T-helper 17 cell (primary cell): Measurements from ENCODE around the gene FAM110D. TPM values are rescaled to one million over a fixed set of nuclear protein-coding genes. Genes with fewer than 3 reads are reported as not detected.
A peak's percentile ranks its signal among the peaks of the same experiment; 100 is the strongest.

ENCODE experiments used
- ATAC-seq: fragments of 150-1000 bp; cut with Tn5 transposase; 2 replicates; pipeline ENCODE4 v1.10.0; 2021; ENCODE audit warnings: mild to moderate bottlenecking, moderate library complexity
- DNase-seq, 3 donors: peaks; one replicate each; pipeline versions ENCODE4 v3.0.0 to v3.0.0-alpha.2; 2020 to 2021
- H3K9me3 ChIP-seq: one replicate; pipeline ENCODE4 v1.7.0; 2013; ENCODE audit warnings: low read length, mild to moderate bottlenecking; ENCODE audit not compliant: control insufficient read depth, poor library complexity, severe bottlenecking
- H3K27ac Mint-ChIP-seq: one replicate; pipeline ENCODE4 v1.8.0; 2022; ENCODE audit warnings: mild to moderate bottlenecking, moderate library complexity, mixed read lengths
- H3K27me3 Mint-ChIP-seq: one replicate; pipeline ENCODE4 v1.8.0; 2022; ENCODE audit warnings: mixed read lengths
- H3K36me3 Mint-ChIP-seq: one replicate; pipeline ENCODE4 v1.8.0; 2022; ENCODE audit warnings: low read depth, mixed read lengths
- H3K4me1 Mint-ChIP-seq: one replicate; pipeline ENCODE4 v1.8.0; 2022; ENCODE audit warnings: mild to moderate bottlenecking, mixed read lengths
- H3K4me3 Mint-ChIP-seq: one replicate; pipeline ENCODE4 v1.8.0; 2022; ENCODE audit warnings: mild to moderate bottlenecking, moderate library complexity, mixed read lengths
- total RNA-seq, 4 donors: library from RNA in 2 of 4; stranded (reverse) in 2 of 4; gene quantifications; one replicate each; pipeline ENCODE4 v1.2.3 and lab custom pipeline; 2022 to 2026

The FAM110D gene
- total RNA-seq (not detected), total RNA-seq (lab: John Stamatoyannopoulos, UW) (0 reads per million in 2 donors)

DNA sequence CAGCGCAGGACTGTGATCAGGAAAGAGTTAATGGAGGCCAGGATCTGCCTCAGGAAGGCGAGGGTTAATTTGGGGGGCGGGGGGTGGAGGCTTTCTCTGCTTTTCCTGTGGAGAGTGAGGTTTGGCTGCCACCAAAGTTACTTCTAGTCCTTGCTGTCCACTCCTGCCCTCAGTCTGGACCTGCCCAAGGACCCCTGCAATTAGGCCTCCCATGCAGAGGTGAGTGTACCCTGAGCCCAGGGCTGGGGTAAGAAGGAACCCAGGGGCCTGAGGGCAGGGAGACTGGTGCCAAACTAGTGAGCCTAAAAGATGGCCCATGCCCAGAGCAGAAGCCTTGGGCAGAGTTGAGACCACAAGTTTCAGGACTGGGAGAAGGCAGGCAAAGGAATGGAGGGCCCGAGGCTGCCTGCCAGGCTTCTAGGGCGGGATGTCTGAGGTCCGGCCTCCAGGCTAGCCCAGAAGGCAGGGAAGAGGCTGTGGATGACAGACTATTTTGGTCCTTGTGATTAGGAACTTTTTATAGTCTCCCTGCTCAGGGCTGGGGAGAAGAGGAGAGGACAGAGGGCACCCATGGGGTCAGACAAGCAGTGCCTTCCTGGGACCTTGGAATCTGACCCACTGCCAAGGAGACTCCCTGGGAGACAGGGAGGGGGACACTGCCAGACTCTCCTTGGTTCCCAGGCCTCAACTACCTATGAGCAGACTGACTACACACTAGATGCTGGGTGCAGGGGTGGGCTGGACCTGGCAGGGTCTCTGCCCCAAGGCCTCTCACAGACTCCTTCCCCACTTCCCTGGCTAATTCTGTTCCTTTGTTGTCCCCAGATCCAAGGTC is at the start of gene FAM110D:
Gene FAM110D, plus strand, starts transcription at position 172 of the 835 bp plus-strand sequence. CDS start 2,213 bp downstream, outside the sequence.
- ATAC-seq (no peak), DNase-seq (no peak)
- Mint-ChIP-seq H3K36me3 (no peaks in the 10 kb centered on the region), H3K27ac (no peak within 1 kb of the TSS), H3K27me3 (peaks cover 50% of the 10 kb centered on the region), H3K4me1 (peaks cover 9% of the 10 kb centered on the region), H3K4me3 (no peak within 1 kb of the TSS)
- H3K9me3 ChIP-seq: no peaks in the 10 kb centered on the region

DNA sequence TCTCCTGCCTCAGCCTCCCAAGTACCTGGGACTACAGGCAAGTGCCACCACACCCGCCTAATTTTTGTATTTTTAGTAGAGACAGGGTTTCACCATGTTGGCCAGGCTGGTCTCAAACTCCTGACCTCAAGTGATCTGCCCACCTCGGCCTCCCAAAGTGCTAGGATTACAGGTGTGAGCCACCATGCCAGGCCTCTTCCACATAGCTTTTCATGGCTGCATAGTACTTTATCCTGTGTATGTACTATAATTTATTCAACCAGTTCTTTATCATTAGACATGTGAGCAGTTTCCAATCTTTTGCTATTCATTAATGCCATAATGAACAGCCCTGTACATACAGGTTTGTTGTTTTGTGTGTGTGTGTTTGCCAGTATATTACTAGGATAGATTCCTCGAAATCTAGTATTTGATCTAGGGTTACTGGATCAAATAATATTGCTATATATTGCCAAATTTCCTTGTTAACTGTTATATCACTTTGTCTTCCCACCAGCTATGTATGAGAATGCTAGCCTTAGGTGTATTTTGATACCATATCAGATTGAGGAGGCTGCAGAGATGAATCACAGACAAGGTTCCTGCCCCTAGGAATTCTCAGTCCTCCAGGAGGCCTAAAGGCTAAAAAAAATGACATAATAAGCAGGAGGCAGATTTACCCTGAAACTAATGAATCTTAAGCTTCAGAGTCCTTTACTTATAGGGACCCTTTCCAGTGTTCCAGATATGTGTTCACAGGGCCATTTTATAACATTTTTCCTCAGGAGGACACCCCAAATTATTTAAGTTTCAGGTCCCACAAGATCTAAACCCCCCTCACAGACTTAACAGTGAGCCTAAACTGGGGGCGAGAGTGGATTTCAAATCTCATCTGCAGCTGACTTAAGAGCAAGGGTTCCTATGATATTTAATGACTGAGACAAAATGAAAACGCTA is 49.4 kb upstream of the FAM110D start:
- no peaks in the 10 kb centered on the region for H3K9me3 ChIP-seq
- no peak for ATAC-seq
- Mint-ChIP-seq H3K36me3 (peaks cover 4% of the 10 kb centered on the region), H3K27ac (peak overlapping the region; percentile 83), H3K4me3 (peak overlapping the region; percentile 94), H3K27me3 (no peaks in the 10 kb centered on the region), H3K4me1 (peaks cover 21% of the 10 kb centered on the region)
- DNase-seq: no peak

GRCh38 chr1:26110731-26111529 is 47.9 kb upstream of the FAM110D start:
- Mint-ChIP-seq H3K4me3 (peak overlapping the region; percentile 94), H3K36me3 (peaks cover 4% of the 10 kb centered on the region), H3K4me1 (peaks cover 18% of the 10 kb centered on the region), H3K27ac (peak overlapping the region; percentile 83), H3K27me3 (no peaks in the 10 kb centered on the region)
- ATAC-seq (peak; percentile 70), DNase-seq (peak; percentile 68 to 75 (median 70))
- no peaks in the 10 kb centered on the region for H3K9me3 ChIP-seq

DNA sequence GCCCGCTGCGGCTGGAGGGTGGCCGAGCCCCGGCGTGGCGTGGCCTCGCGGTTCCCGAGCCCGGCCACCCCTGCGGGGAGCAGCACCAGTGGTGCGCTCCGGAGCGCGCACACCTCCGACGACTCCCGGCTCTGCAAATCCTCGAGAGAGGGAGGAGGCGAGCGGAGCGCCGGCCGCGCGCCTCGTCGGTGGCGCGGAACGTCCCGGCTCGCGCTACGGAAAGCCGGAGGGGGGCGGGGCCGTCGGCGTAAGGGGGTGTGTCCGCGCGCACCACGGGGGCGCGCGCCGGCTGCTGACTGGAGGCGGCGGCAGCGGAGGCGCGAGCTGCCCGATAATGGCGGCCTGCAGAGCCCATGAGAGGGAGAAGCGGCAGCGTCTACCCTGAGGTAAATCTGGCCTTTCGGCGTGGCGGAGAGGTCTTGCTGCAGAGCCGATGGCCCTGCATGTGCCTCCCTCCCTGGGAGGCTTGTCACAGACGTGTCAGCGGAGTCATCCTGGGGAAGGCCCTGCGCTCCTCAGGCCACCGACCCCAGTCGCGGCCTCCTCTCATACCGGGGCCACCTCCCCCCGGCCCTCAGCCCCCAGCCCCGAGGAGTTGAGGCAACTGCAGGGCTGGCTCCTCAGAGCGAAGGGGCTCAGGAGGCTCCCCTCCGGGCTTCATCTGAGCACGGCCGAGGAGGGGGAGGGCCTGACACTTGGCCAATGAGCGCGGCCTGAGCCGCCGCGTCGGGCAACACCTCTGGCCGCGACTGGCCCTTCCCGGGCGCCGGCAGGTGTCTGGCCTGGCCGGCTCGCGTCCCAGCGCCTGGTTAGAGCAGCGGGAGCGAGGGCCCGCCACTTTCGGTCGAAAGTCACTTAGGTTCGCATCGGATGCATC is 47.1 kb upstream of the FAM110D start, which contains the start of gene PDIK1L:
Gene PDIK1L, plus strand, starts transcription at position 295 of the 877 bp plus-strand sequence. CDS start 2,485 bp downstream, outside the sequence.
- Mint-ChIP-seq H3K27ac (peak within 1 kb of the TSS; percentile 83), H3K36me3 (peaks cover 4% of the 10 kb centered on the region), H3K4me3 (peak within 1 kb of the TSS; percentile 94), H3K27me3 (no peaks in the 10 kb centered on the region), H3K4me1 (peaks cover 18% of the 10 kb centered on the region)
- DNase-seq (peak; percentile 90 to 95 (median 95)), ATAC-seq (peak; percentile 87)
- H3K9me3 ChIP-seq: no peaks in the 10 kb centered on the region

DNA sequence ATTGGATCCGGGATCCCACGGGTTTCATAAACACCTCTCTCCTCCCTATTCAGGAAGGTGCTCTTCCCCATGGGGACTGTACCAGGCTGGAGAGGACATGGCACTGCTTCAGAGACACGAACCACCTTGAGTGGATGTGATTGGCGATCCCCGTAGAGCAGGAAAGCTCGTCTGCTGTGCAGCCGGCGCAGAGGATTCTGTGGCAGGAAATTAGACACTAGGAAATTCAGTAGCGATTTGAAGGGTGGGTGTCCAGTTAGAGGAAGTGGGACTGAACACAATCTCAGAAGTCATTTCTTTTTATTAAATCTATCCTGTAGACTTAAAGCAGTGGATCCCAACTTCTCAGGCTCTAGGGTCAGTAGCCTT is 46.5 kb upstream of the FAM110D start:
- H3K36me3 Mint-ChIP-seq: peaks cover 4% of the 10 kb centered on the region
- H3K4me3 Mint-ChIP-seq: peak overlapping the region; percentile 94
- H3K4me1 Mint-ChIP-seq: peaks cover 18% of the 10 kb centered on the region
- ATAC-seq (no peak), DNase-seq (no peak)
- peak overlapping the region; percentile 83 for H3K27ac Mint-ChIP-seq
- no peaks in the 10 kb centered on the region for H3K27me3 Mint-ChIP-seq
- no peaks in the 10 kb centered on the region for H3K9me3 ChIP-seq

DNA sequence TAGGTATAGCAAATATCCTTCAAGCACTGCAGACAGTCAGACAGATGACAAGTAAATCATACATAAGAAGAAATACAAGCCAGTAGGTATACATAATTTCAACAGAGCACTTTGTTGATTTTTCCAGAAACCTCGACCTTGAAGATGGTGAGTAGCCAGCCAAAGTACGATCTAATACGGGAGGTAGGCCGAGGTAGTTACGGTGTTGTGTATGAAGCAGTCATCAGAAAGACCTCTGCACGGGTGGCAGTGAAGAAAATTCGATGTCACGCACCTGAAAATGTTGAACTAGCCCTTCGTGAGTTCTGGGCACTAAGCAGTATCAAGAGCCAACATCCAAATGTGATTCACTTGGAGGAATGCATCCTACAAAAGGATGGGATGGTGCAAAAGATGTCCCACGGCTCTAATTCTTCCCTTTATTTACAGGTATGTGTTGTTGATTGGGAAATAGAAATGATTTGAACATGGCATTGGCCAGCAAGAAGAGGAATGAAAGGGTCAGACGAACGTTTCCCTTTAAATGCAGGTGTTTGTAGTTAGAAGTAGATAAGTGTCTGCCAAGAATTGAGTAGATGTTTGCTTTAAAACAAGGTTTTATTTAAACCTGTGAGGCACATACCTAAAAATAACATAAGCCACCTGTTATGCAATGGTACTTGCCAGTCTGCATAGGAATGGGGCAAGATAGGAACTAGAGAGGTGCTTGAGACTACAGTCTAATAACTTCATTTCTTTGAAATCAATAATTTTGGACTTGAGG is 44.5 kb upstream of the FAM110D start:
- no peaks in the 10 kb centered on the region for H3K9me3 ChIP-seq
- H3K4me3 Mint-ChIP-seq: peak overlapping the region; percentile 31
- peaks cover 4% of the 10 kb centered on the region for H3K36me3 Mint-ChIP-seq
- peaks cover 18% of the 10 kb centered on the region for H3K4me1 Mint-ChIP-seq
- DNase-seq: no peak
- H3K27ac Mint-ChIP-seq: peak overlapping the region; percentile 37
- no peak for ATAC-seq
- H3K27me3 Mint-ChIP-seq: no peaks in the 10 kb centered on the region

DNA sequence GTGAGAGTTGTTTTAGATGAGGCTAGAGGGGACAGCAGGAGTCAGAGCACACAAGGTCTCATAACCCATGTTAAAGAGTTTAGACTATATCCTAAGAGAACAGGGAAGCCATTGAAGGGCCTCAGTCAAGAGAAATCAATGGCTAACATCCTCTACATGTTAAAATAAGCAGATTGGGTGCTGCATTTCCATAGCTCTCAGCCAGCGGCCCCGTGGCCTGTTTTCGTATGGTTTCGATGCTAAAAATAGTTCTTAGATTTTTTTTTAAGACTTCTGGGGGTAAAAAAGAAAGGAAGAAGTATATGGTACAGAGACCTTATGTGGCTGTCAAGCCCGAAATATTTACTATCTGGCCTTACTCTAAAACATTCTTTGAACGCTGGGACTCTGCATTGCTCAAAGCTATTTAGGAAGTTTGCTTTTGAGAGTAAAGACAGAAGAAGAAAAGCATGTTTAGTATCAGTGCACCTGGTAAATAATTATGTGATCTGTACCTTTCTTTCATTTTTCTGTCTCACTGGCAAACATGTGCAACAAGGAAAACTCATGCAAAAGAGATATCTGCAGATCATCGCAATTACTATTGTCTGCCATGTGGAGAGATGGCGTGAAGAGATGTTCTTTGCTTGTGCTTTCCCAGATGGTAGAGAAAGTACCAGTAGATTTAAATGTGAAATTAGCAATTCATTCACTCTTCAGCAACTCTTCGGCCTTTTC is 38.8 kb upstream of the FAM110D start:
- H3K36me3 Mint-ChIP-seq: peaks cover 3% of the 10 kb centered on the region
- no peaks in the 10 kb centered on the region for H3K27me3 Mint-ChIP-seq
- ATAC-seq (no peak), DNase-seq (no peak)
- H3K4me3 Mint-ChIP-seq: no peak overlapping the region
- peak overlapping the region; percentile 75 for H3K27ac Mint-ChIP-seq
- no peaks in the 10 kb centered on the region for H3K9me3 ChIP-seq
- H3K4me1 Mint-ChIP-seq: peaks cover 15% of the 10 kb centered on the region

DNA sequence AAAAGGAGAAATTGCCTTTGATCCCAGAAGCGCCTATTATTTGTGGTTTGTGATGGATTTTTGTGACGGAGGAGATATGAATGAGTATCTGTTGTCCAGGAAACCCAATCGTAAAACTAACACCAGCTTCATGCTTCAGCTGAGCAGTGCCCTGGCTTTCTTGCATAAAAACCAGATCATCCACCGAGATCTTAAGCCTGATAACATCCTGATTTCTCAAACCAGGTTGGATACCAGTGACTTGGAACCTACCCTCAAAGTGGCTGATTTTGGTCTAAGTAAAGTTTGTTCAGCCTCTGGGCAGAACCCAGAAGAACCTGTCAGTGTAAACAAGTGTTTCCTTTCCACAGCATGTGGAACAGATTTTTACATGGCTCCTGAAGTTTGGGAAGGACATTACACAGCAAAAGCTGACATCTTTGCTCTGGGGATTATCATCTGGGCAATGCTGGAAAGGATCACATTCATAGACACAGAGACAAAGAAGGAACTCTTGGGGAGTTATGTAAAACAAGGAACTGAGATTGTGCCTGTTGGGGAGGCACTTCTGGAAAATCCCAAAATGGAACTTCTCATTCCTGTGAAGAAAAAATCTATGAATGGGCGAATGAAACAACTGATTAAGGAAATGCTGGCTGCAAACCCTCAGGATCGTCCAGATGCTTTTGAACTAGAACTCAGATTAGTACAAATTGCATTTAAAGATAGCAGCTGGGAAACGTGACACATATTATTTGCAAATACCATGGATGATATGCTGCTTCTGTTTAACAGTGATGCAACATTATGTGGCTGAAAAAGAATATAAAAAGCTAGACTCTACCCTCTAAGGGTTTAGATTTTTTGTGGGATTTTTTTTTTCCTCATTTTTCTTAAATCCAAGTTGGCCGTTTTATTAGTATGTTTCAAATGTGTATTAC is 36.8 kb upstream of the FAM110D start:
- no peak overlapping the region for H3K4me3 Mint-ChIP-seq
- H3K36me3 Mint-ChIP-seq: peaks cover 3% of the 10 kb centered on the region
- peaks cover 22% of the 10 kb centered on the region for H3K4me1 Mint-ChIP-seq

GRCh38 chr1:26122988-26123973 is 35.6 kb upstream of the FAM110D start:
- ATAC-seq (no peak), DNase-seq (no peak)
- Mint-ChIP-seq H3K36me3 (peaks cover 3% of the 10 kb centered on the region), H3K4me3 (peak overlapping the region; percentile 58), H3K27ac (peak overlapping the region; percentile 77), H3K27me3 (no peaks in the 10 kb centered on the region), H3K4me1 (peaks cover 33% of the 10 kb centered on the region)
- no peaks in the 10 kb centered on the region for H3K9me3 ChIP-seq

More for the DNA sequence above, 36.8 kb upstream of the FAM110D start:
- ATAC-seq: no peak
- no peaks in the 10 kb centered on the region for H3K9me3 ChIP-seq
- no peak for DNase-seq
- H3K27ac Mint-ChIP-seq: no peak overlapping the region
- no peaks in the 10 kb centered on the region for H3K27me3 Mint-ChIP-seq
